ENCODE results near the gene SREBF2.

DNA sequence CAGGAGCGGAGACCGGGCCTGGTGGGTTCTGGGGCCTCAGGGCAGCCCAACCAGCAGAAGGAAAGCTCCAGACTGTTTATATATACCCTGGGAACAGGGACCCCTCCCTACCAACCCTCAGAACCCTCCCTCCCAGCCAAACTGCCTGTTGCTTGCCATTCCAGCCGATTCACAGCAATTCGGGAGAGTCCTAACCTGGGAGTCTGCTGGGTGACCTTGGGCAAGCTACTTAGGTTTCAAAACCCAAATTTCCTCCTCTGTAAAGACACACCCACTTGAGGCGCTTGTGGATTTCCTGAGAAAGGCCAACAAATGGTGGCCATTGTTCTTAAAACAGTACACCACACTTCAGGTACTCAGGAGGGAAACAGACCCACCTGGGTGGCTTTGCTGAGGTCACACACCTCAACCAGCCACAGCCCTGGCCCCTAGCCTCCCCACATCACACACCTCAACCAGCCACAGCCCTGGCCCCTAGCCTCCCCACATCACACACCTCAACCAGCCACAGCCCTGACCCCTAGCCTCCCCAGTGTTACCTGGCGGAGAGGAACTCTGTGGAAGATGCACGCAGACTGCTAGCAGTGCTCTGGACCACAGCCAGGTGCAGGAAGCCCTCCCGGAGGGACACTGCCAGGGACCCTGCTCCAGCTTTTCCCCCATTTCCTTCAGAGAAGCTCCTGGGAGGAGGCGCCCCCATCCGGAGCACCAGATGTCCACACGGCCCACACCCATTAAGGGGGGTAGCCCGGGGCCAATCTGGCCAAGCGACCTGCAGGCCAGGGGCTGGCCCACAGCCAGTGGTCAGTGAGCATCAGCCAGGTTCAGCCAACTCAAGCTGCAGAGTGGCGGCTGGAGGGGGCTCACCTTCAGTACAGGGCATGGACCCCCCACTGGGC, 75.8 kb downstream of the SREBF2 start:
- TF ChIP-seq, protein P1, sequence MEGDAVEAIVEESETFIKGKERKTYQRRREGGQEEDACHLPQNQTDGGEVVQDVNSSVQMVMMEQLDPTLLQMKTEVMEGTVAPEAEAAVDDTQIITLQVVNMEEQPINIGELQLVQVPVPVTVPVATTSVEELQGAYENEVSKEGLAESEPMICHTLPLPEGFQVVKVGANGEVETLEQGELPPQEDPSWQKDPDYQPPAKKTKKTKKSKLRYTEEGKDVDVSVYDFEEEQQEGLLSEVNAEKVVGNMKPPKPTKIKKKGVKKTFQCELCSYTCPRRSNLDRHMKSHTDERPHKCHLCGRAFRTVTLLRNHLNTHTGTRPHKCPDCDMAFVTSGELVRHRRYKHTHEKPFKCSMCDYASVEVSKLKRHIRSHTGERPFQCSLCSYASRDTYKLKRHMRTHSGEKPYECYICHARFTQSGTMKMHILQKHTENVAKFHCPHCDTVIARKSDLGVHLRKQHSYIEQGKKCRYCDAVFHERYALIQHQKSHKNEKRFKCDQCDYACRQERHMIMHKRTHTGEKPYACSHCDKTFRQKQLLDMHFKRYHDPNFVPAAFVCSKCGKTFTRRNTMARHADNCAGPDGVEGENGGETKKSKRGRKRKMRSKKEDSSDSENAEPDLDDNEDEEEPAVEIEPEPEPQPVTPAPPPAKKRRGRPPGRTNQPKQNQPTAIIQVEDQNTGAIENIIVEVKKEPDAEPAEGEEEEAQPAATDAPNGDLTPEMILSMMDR (IDR thresholded peaks at IDR 0.05), result no peak
- TF ChIP-seq POLR2A (IDR thresholded peaks at IDR 0.05) (no peak), POLR2AphosphoS5 (IDR thresholded peaks at IDR 0.05) (no peak)

All from upper lobe of left lung (tissue), 4 donors.